Testis (tissue), 2 donors: Measurements from ENCODE around the gene PDE1A.

ENCODE experiments used
- POLR2A ChIP-seq: fragments of 450-650 bp; IDR thresholded peaks from one replicate; pipeline ENCODE4 v1.6.1; 2017; ENCODE audit warnings: antibody characterized with exemption, mild to moderate bottlenecking, moderate library complexity
- TF ChIP-seq, protein P1 (sequence below), 3 experiments: fragments of 450-650 bp in 2 of 3; fragments of 200-600 bp in 1 of 3; sonication (generic) in 1 of 3; IDR thresholded peaks; one replicate each; pipeline ENCODE4 v1.5.1; 2016 to 2019; ENCODE audit warnings: antibody characterized with exemption in 3 of 3, mild to moderate bottlenecking in 2 of 3, moderate library complexity in 1 of 3

GRCh38 chr2:182248362-182248761 is 178.5 kb downstream of the PDE1A start:
- TF ChIP-seq, protein P1, sequence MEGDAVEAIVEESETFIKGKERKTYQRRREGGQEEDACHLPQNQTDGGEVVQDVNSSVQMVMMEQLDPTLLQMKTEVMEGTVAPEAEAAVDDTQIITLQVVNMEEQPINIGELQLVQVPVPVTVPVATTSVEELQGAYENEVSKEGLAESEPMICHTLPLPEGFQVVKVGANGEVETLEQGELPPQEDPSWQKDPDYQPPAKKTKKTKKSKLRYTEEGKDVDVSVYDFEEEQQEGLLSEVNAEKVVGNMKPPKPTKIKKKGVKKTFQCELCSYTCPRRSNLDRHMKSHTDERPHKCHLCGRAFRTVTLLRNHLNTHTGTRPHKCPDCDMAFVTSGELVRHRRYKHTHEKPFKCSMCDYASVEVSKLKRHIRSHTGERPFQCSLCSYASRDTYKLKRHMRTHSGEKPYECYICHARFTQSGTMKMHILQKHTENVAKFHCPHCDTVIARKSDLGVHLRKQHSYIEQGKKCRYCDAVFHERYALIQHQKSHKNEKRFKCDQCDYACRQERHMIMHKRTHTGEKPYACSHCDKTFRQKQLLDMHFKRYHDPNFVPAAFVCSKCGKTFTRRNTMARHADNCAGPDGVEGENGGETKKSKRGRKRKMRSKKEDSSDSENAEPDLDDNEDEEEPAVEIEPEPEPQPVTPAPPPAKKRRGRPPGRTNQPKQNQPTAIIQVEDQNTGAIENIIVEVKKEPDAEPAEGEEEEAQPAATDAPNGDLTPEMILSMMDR (IDR thresholded peaks at IDR 0.05) = no peak
- TF ChIP-seq POLR2A = no peak
